Measurements from ENCODE around the gene GID4. TPM values are rescaled to one million over a fixed set of nuclear protein-coding genes. Genes with fewer than 3 reads are reported as not detected.

Gene GID4
- total and polyA plus RNA-seq, 2 of the 13 experiments (the other 11 are each of a cell fraction or from before 2014, with no cell fraction given), result 4.3 to 6.1 TPM

GRCh38 chr17:18055597-18055996 lies 16.4 kb downstream of the GID4 start (continued):
- TF ChIP-seq CHCHD3 (CRISPR knock-in tag; IDR thresholded peaks at IDR 0.05), result no peak

DNA sequence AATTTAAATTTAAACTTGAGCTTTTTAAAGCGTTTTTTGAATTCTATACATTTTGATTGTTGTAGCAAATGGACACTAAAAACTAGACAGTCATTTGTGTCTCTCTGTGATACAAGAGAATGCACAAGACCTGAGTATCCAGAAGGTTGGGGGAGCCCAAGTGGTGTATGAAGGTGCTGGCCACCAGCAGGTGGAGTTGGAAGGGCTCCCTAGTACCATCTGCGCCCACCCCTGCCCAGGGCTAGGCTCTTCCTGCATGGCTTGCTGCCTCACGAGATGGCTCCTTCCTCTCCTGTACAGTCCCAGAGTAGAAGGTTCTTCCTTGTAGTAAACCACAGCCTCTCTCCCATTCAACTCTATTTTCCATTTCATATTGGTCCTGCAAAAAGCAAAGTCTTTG lies 17.0 kb downstream of the GID4 start:
- Histone ChIP-seq H3K79me2 (ENCODE audit: insufficient read depth, low read length) (no peaks in the 10 kb centered on the region), H4K20me1 (ENCODE audit: insufficient read depth, low read length) (no peaks in the 10 kb centered on the region), H3K27ac (ENCODE audit: extremely low read length, insufficient read depth, low read length) (no peak overlapping the region), H3K4me3 (replicated peaks in 1 of 3; ENCODE audit: insufficient read depth in 1 of 3, low read depth in 2 of 3, low read length in 3 of 3) (no peak overlapping the region), H3K36me3 (replicated peaks in 1 of 2; ENCODE audit: control insufficient read depth in 1 of 2, insufficient read depth in 2 of 2, low read length in 2 of 2) (peaks cover 11 to 49% of the 10 kb centered on the region in 2 experiments; a peak in 4 of 5 replicates), H3K4me1 (ENCODE audit: insufficient read depth, low read length) (no peaks in the 10 kb centered on the region), H3K9ac (ENCODE audit: insufficient read depth, low read depth, low read length) (no peak overlapping the region), H3K9me3 (ENCODE audit: low read length) (no peaks in the 10 kb centered on the region), H2AFZ (ENCODE audit: low read length) (no peak overlapping the region), H3K4me2 (ENCODE audit: low read depth, low read length) (no peak overlapping the region), H3K27me3 (ENCODE audit: control insufficient read depth in 1 of 2, insufficient read depth in 2 of 2, low read length in 2 of 2) (no peaks in the 10 kb centered on the region)
- no peak for ATAC-seq
- DNase-seq (ENCODE audit: low spot score), result no peak
- BruUV-seq (replicated peaks), result no TSS peak
- in situ Hi-C loops (cut with HindIII; ENCODE audit: extremely low pct_ligation_motif_present, low pct_unique_long_range_greater_than_20kb) (no loop called here), intact Hi-C loops (cut with micrococcal nuclease; ENCODE audit: unreplicated experiment) (no loop called here)
- 88% methylated on average over 3 of the region's 3 CpGs for WGBS (ENCODE audit: low lambda C conversion rate)
- CTCF ChIA-PET (ENCODE audit: low intra/inter-chr PET ratio, low total read pairs), result no interaction called here
- FAIRE-seq, result no peak
- POLR2A ChIA-PET, result no interaction called here
- TF ChIP-seq ZNF607 (CRISPR knock-in tag; IDR thresholded peaks at IDR 0.05; ENCODE audit: borderline replicate concordance) (no peak), YEATS4 (CRISPR knock-in tag; IDR thresholded peaks at IDR 0.05; ENCODE audit: borderline replicate concordance) (no peak), ZNF772 (CRISPR knock-in tag; IDR thresholded peaks at IDR 0.05) (no peak), CCAR2 (optimal IDR thresholded peaks at IDR 0.05; ENCODE audit: low read depth, low read length) (no peak), PAF1 (CRISPR knock-in tag; IDR thresholded peaks at IDR 0.05) (no peak), CC2D1A (CRISPR knock-in tag; IDR thresholded peaks at IDR 0.05) (no peak), ZNF367 (CRISPR knock-in tag; IDR thresholded peaks at IDR 0.05; ENCODE audit: borderline replicate concordance) (no peak), IRX3 (CRISPR knock-in tag; IDR thresholded peaks at IDR 0.05; ENCODE audit: borderline replicate concordance, low read depth) (no peak), PHF20 (CRISPR knock-in tag; IDR thresholded peaks at IDR 0.05) (no peak)
- TF ChIP-seq, protein P1, sequence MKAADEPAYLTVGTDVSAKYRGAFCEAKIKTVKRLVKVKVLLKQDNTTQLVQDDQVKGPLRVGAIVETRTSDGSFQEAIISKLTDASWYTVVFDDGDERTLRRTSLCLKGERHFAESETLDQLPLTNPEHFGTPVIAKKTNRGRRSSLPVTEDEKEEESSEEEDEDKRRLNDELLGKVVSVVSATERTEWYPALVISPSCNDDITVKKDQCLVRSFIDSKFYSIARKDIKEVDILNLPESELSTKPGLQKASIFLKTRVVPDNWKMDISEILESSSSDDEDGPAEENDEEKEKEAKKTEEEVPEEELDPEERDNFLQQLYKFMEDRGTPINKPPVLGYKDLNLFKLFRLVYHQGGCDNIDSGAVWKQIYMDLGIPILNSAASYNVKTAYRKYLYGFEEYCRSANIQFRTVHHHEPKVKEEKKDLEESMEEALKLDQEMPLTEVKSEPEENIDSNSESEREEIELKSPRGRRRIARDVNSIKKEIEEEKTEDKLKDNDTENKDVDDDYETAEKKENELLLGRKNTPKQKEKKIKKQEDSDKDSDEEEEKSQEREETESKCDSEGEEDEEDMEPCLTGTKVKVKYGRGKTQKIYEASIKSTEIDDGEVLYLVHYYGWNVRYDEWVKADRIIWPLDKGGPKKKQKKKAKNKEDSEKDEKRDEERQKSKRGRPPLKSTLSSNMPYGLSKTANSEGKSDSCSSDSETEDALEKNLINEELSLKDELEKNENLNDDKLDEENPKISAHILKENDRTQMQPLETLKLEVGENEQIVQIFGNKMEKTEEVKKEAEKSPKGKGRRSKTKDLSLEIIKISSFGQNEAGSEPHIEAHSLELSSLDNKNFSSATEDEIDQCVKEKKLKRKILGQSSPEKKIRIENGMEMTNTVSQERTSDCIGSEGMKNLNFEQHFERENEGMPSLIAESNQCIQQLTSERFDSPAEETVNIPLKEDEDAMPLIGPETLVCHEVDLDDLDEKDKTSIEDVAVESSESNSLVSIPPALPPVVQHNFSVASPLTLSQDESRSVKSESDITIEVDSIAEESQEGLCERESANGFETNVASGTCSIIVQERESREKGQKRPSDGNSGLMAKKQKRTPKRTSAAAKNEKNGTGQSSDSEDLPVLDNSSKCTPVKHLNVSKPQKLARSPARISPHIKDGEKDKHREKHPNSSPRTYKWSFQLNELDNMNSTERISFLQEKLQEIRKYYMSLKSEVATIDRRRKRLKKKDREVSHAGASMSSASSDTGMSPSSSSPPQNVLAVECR (CRISPR knock-in tag; IDR thresholded peaks at IDR 0.05; ENCODE audit: borderline replicate concordance), result no peak
- TF ChIP-seq, protein P2, sequence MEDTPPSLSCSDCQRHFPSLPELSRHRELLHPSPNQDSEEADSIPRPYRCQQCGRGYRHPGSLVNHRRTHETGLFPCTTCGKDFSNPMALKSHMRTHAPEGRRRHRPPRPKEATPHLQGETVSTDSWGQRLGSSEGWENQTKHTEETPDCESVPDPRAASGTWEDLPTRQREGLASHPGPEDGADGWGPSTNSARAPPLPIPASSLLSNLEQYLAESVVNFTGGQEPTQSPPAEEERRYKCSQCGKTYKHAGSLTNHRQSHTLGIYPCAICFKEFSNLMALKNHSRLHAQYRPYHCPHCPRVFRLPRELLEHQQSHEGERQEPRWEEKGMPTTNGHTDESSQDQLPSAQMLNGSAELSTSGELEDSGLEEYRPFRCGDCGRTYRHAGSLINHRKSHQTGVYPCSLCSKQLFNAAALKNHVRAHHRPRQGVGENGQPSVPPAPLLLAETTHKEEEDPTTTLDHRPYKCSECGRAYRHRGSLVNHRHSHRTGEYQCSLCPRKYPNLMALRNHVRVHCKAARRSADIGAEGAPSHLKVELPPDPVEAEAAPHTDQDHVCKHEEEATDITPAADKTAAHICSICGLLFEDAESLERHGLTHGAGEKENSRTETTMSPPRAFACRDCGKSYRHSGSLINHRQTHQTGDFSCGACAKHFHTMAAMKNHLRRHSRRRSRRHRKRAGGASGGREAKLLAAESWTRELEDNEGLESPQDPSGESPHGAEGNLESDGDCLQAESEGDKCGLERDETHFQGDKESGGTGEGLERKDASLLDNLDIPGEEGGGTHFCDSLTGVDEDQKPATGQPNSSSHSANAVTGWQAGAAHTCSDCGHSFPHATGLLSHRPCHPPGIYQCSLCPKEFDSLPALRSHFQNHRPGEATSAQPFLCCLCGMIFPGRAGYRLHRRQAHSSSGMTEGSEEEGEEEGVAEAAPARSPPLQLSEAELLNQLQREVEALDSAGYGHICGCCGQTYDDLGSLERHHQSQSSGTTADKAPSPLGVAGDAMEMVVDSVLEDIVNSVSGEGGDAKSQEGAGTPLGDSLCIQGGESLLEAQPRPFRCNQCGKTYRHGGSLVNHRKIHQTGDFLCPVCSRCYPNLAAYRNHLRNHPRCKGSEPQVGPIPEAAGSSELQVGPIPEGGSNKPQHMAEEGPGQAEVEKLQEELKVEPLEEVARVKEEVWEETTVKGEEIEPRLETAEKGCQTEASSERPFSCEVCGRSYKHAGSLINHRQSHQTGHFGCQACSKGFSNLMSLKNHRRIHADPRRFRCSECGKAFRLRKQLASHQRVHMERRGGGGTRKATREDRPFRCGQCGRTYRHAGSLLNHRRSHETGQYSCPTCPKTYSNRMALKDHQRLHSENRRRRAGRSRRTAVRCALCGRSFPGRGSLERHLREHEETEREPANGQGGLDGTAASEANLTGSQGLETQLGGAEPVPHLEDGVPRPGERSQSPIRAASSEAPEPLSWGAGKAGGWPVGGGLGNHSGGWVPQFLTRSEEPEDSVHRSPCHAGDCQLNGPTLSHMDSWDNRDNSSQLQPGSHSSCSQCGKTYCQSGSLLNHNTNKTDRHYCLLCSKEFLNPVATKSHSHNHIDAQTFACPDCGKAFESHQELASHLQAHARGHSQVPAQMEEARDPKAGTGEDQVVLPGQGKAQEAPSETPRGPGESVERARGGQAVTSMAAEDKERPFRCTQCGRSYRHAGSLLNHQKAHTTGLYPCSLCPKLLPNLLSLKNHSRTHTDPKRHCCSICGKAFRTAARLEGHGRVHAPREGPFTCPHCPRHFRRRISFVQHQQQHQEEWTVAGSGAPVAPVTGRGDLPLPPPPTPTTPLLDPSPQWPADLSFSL (CRISPR knock-in tag; IDR thresholded peaks at IDR 0.05), result no peak

Data from HepG2 (cell line).